Peyer's patch (tissue), 4 donors: Measurements from ENCODE around the gene METTL17. TPM values are rescaled to one million over a fixed set of nuclear protein-coding genes. Genes with fewer than 3 reads are reported as not detected.

Experiments
- DNase-seq, 3 donors: peaks; one replicate each; pipeline ENCODE4 v3.0.0-alpha.2; 2017 to 2019
- H3K27ac ChIP-seq, 4 donors: fragments of 200-600 bp; sonication (generic); one replicate each; pipeline ENCODE4 v1.5.1; 2016 to 2019
- H3K27me3 ChIP-seq, 2 donors: fragments of 200-600 bp; sonication (generic); one replicate each; pipeline ENCODE4 v1.5.1; 2019
- H3K36me3 ChIP-seq, 3 donors: fragments of 200-600 bp; sonication (generic); one replicate each; pipeline ENCODE4 v1.5.1; 2016 to 2019
- H3K4me1 ChIP-seq, 4 donors: fragments of 200-600 bp; sonication (generic); one replicate each; pipeline ENCODE4 v1.5.1; 2016 to 2019
- H3K4me3 ChIP-seq, 4 donors: fragments of 200-600 bp; sonication (generic); 1 replicate in 3 of 4; 2 replicates in 1 of 4; pipeline ENCODE4 v1.5.1; 2016 to 2019; ENCODE audit warnings: mild to moderate bottlenecking in 1 of 4
- H3K9me3 ChIP-seq, 4 donors: fragments of 200-600 bp; sonication (generic); one replicate each; pipeline ENCODE4 v1.5.1; 2016 to 2019; ENCODE audit warnings: mild to moderate bottlenecking in 1 of 4
- CTCF ChIP-seq, 6 experiments: fragments of 450-650 bp in 4 of 6; fragments of 200-600 bp in 2 of 6; sonication (generic) in 1 of 6; IDR thresholded peaks; one replicate each; pipeline ENCODE4 v1.5.1; 2017 to 2019; ENCODE audit warnings: antibody characterized with exemption in 6 of 6, mild to moderate bottlenecking in 3 of 6, moderate library complexity in 1 of 6
- POLR2A ChIP-seq, 2 donors: fragments of 450-650 bp; IDR thresholded peaks; one replicate each; pipeline ENCODE4 v1.5.1; 2017; ENCODE audit warnings: antibody characterized with exemption in 2 of 2, mild to moderate bottlenecking in 2 of 2, moderate library complexity in 2 of 2
- total RNA-seq, 4 donors: library from RNA; depleted of rRNA; stranded (reverse); fragments of >200 nt; gene quantifications; one replicate each; pipeline ENCODE4 v1.1.0, GENCODE V29; 2016

Gene METTL17
- total RNA-seq, 4 donors from 2014 or later, result 118 to 166 (median 124) TPM

- H3K4me3 ChIP-seq, result peak overlapping the region; percentile 76 to 94 (median 81)
- no peaks in the 10 kb centered on the region for H3K27me3 ChIP-seq
- no peaks in the 10 kb centered on the region for H3K9me3 ChIP-seq
- TF ChIP-seq CTCF (IDR thresholded peaks at IDR 0.05) (no peak), POLR2A (IDR thresholded peaks at IDR 0.05) (no peak)
- H3K36me3 ChIP-seq, result peaks cover 0 to 28% (median 0%) of the 10 kb centered on the region in 3 donors
- peak overlapping the region; percentile 77 to 86 (median 82) for H3K27ac ChIP-seq
- peaks cover 0 to 21% (median 3%) of the 10 kb centered on the region in 4 donors for H3K4me1 ChIP-seq
- peak in 1 of 3 donors; percentile 27 for DNase-seq
These were observed 34.2 kb downstream of the METTL17 start for GRCh38 chr14:21023817-21024584.

- Histone ChIP-seq H3K4me3 (peak within 1 kb of the TSS; percentile 76 to 94 (median 81)), H3K9me3 (no peaks in the 10 kb centered on the region), H3K36me3 (peaks cover 0 to 20% (median 0%) of the 10 kb centered on the region in 3 donors), H3K27ac (peak within 1 kb of the TSS; percentile 77 to 86 (median 82)), H3K4me1 (peaks cover 0 to 21% (median 3%) of the 10 kb centered on the region in 4 donors), H3K27me3 (no peaks in the 10 kb centered on the region)
- TF ChIP-seq CTCF (IDR thresholded peaks at IDR 0.05) (no peak), POLR2A (IDR thresholded peaks at IDR 0.05) (peak; percentile 48 to 49)
- DNase-seq, result peak; percentile 84 to 93 (median 90)
These were observed 35.0 kb downstream of the METTL17 start, which contains the start of gene NDRG2 for GRCh38 chr14:21024585-21025370. TSS of gene NDRG2 (minus strand) at chr14:21025061. CDS start at chr14:21023315, 1,746 bp downstream.

- DNase-seq, result peak; percentile 32 to 76 (median 63)
- H3K4me3 ChIP-seq, result peak overlapping the region; percentile 76 to 94 (median 81)
- peaks cover 0 to 13% (median 0%) of the 10 kb centered on the region in 3 donors for H3K36me3 ChIP-seq
- H3K4me1 ChIP-seq, result peaks cover 0 to 21% (median 3%) of the 10 kb centered on the region in 4 donors
- H3K27me3 ChIP-seq, result no peaks in the 10 kb centered on the region
- peak overlapping the region; percentile 77 to 86 (median 82) for H3K27ac ChIP-seq
- no peaks in the 10 kb centered on the region for H3K9me3 ChIP-seq
- TF ChIP-seq CTCF (IDR thresholded peaks at IDR 0.05) (peak in 1 of 6 experiments; percentile 12), POLR2A (IDR thresholded peaks at IDR 0.05) (no peak)
These were observed 35.8 kb downstream of the METTL17 start for GRCh38 chr14:21025371-21026273.

GRCh38 chr14:21026274-21026987, 36.7 kb downstream of the METTL17 start:
- TF ChIP-seq CTCF (IDR thresholded peaks at IDR 0.05) (no peak), POLR2A (IDR thresholded peaks at IDR 0.05) (no peak)
- Histone ChIP-seq H3K4me3 (no peak overlapping the region), H3K27me3 (no peaks in the 10 kb centered on the region), H3K36me3 (peaks cover 0 to 5% (median 0%) of the 10 kb centered on the region in 3 donors), H3K27ac (peak overlapping the region; percentile 77 to 86 (median 82)), H3K9me3 (no peaks in the 10 kb centered on the region), H3K4me1 (peaks cover 0 to 21% (median 3%) of the 10 kb centered on the region in 4 donors)
- DNase-seq, result no peak
